HEK293 (cell line): ENCODE data around the gene DNAJC27.

ENCODE experiments used
- SP3 ChIP-seq: fragments of 450-650 bp; formaldehyde crosslinking; IDR thresholded peaks from 2 replicates; pipeline ENCODE4 v1.5.1; 2016; ENCODE audit warnings: missing biosample characterization, missing genetic modification characterization
- YY1 ChIP-seq: fragments of 450-650 bp; formaldehyde crosslinking; IDR thresholded peaks from 2 replicates; pipeline ENCODE4 v1.5.1; 2018; ENCODE audit warnings: missing biosample characterization, missing genetic modification characterization
- ZEB2 ChIP-seq: fragments of 450-650 bp; formaldehyde crosslinking; IDR thresholded peaks from 2 replicates; pipeline ENCODE4 v1.5.1; 2016; ENCODE audit warnings: missing biosample characterization, missing genetic modification characterization
- ZNF133 ChIP-seq: fragments of 450-650 bp; formaldehyde crosslinking; IDR thresholded peaks from 2 replicates; pipeline ENCODE4 v1.5.1; 2016; ENCODE audit warnings: missing biosample characterization, missing genetic modification characterization
- ZNF544 ChIP-seq: fragments of 450-650 bp; formaldehyde crosslinking; IDR thresholded peaks from 2 replicates; pipeline ENCODE4 v1.5.0; 2017; ENCODE audit warnings: missing biosample characterization, missing genetic modification characterization
- ZNF660 ChIP-seq: fragments of 450-650 bp; IDR thresholded peaks from 2 replicates; pipeline ENCODE4 v1.5.1; 2018; ENCODE audit warnings: missing biosample characterization, mild to moderate bottlenecking, missing genetic modification characterization
- ZNF664 ChIP-seq: fragments of 450-650 bp; formaldehyde crosslinking; IDR thresholded peaks from 2 replicates; pipeline ENCODE4 v1.5.1; 2016; ENCODE audit warnings: missing biosample characterization, missing genetic modification characterization
- TF ChIP-seq, protein P1 (sequence below): fragments of 450-650 bp; formaldehyde crosslinking; IDR thresholded peaks from 2 replicates; pipeline ENCODE4 v1.5.1; 2016; ENCODE audit warnings: missing biosample characterization, missing genetic modification characterization
- TF ChIP-seq, protein P2 (sequence below): fragments of 450-650 bp; formaldehyde crosslinking; IDR thresholded peaks from 2 replicates; pipeline ENCODE4 v1.5.1; 2016; ENCODE audit warnings: missing biosample characterization, missing genetic modification characterization, low read depth
- TF ChIP-seq, protein P3 (sequence below): fragments of 450-650 bp; formaldehyde crosslinking; optimal IDR thresholded peaks from 2 replicates; pipeline ENCODE3; 2016; ENCODE audit warnings: missing biosample characterization, mild to moderate bottlenecking, missing genetic modification characterization
- TF ChIP-seq, protein P4 (sequence below): fragments of 450-650 bp; IDR thresholded peaks from 2 replicates; pipeline ENCODE4 v1.5.1; 2018; ENCODE audit warnings: missing biosample characterization, mild to moderate bottlenecking, missing genetic modification characterization

DNA sequence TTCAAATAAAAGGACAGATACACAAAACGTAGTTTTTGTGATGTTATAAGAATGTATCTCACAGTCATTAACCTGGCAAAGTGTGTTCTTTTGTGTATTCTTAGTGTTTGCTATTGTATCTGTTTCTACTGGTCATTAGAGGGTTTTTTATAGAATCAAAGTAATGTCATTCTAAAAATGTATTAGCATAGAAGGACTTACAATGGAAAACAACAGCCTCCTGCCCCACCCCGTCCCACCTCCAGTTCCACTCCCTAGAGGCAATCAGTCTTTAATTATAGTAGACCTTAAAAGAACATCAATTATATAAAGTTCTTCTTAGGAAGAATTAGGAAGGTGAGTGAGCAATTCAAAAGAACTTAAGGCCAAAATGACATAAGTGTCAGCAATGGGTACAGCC, 13.8 kb downstream of the DNAJC27 start:
- TF ChIP-seq, protein P1, sequence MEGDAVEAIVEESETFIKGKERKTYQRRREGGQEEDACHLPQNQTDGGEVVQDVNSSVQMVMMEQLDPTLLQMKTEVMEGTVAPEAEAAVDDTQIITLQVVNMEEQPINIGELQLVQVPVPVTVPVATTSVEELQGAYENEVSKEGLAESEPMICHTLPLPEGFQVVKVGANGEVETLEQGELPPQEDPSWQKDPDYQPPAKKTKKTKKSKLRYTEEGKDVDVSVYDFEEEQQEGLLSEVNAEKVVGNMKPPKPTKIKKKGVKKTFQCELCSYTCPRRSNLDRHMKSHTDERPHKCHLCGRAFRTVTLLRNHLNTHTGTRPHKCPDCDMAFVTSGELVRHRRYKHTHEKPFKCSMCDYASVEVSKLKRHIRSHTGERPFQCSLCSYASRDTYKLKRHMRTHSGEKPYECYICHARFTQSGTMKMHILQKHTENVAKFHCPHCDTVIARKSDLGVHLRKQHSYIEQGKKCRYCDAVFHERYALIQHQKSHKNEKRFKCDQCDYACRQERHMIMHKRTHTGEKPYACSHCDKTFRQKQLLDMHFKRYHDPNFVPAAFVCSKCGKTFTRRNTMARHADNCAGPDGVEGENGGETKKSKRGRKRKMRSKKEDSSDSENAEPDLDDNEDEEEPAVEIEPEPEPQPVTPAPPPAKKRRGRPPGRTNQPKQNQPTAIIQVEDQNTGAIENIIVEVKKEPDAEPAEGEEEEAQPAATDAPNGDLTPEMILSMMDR (tag by site-specific recombination) = no peak
- TF ChIP-seq, protein P2, sequence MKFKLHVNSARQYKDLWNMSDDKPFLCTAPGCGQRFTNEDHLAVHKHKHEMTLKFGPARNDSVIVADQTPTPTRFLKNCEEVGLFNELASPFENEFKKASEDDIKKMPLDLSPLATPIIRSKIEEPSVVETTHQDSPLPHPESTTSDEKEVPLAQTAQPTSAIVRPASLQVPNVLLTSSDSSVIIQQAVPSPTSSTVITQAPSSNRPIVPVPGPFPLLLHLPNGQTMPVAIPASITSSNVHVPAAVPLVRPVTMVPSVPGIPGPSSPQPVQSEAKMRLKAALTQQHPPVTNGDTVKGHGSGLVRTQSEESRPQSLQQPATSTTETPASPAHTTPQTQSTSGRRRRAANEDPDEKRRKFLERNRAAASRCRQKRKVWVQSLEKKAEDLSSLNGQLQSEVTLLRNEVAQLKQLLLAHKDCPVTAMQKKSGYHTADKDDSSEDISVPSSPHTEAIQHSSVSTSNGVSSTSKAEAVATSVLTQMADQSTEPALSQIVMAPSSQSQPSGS = no peak
- no peak for TF ChIP-seq SP3 (tag by site-specific recombination)
- no peak for TF ChIP-seq YY1
- TF ChIP-seq ZNF544 (tag by site-specific recombination) = no peak
- no peak for TF ChIP-seq ZNF660 (tag by site-specific recombination)
- TF ChIP-seq, protein P3, sequence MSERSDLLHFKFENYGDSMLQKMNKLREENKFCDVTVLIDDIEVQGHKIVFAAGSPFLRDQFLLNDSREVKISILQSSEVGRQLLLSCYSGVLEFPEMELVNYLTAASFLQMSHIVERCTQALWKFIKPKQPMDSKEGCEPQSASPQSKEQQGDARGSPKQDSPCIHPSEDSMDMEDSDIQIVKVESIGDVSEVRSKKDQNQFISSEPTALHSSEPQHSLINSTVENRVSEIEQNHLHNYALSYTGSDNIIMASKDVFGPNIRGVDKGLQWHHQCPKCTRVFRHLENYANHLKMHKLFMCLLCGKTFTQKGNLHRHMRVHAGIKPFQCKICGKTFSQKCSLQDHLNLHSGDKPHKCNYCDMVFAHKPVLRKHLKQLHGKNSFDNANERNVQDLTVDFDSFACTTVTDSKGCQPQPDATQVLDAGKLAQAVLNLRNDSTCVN (tag by site-specific recombination) = no peak
- no peak for TF ChIP-seq ZEB2
- no peak for TF ChIP-seq ZNF664 (tag by site-specific recombination)
- no peak for TF ChIP-seq ZNF133 (tag by site-specific recombination)
- TF ChIP-seq, protein P4, sequence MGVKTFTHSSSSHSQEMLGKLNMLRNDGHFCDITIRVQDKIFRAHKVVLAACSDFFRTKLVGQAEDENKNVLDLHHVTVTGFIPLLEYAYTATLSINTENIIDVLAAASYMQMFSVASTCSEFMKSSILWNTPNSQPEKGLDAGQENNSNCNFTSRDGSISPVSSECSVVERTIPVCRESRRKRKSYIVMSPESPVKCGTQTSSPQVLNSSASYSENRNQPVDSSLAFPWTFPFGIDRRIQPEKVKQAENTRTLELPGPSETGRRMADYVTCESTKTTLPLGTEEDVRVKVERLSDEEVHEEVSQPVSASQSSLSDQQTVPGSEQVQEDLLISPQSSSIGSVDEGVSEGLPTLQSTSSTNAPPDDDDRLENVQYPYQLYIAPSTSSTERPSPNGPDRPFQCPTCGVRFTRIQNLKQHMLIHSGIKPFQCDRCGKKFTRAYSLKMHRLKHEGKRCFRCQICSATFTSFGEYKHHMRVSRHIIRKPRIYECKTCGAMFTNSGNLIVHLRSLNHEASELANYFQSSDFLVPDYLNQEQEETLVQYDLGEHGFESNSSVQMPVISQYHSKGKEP (tag by site-specific recombination) = no peak
